Measurements from ENCODE around the gene MAPKAPK3. TPM values are rescaled to one million over a fixed set of nuclear protein-coding genes. Genes with fewer than 3 reads are reported as not detected.
A peak's percentile ranks its signal among the peaks of the same experiment; 100 is the strongest.

Gene MAPKAPK3
- total RNA-seq, 8 experiments from 2014 or later: 7.2 to 40.8 (median 17.8) TPM

DNA sequence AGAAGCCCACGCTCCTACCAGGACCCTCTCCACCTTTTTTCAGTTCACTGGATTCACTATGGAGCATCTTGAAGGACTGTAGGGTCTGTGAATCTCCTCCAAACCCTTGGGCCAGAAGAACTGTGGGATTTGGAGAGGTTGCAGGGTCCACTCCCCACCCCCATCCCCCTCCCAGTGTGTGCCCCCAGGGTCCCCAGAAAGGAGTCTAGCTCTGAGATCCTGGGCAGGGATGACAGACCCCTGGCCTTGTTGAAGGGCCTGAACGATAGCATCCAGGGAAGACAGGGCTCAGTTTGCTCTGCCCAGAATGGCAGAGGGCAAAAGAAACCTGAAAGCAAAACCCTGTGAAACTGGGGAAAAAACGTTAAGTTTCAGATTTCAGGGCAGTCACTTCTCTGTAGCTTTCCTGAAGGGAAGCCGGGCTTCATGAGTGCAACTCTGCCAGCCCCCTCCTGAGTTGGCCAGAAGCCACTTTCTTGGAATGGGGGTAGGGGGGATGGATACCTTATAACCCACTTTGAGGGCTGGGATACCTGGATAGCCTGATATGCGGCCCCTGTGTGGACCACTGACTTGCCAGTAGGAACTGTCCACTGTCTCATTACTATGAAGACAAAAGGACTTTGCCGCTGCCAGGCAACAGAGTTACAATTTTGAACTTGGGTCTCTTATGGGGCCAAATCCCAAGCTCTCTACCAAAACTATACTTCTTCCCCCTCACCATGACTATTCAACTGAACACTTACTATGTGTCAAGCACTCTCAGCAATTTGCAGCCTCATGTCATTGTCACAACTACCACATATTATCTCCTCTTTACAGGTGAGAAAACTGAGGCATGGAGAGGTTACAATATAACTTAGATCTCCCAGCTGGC lies 3.7 kb upstream of the MAPKAPK3 start:
- in situ Hi-C loops (cut with MboI; ENCODE audit: low pct_unique_long_range_greater_than_20kb in 2 of 9, low sequenced_read_pairs in 9 of 9, unreplicated experiment in 9 of 9): loop anchor here in 8 of 9 experiments (5.0 to 25.0 kb wide), 3 partner anchors 41 to 774 kb away; partner anchors contain the start of genes MANF (in 3 of the 8) and RBM15B (in 3 of the 8)
- no peak for ATAC-seq (replicated peaks in 6 of 8)

GRCh38 chr3:50615190-50615589 lies 1.8 kb upstream of the MAPKAPK3 start:
- WGBS, 10 experiments: 0 to 40% (median 0%) methylated on average over 1 of the region's 1 CpG; no CpG with 5 or more reads in 7 of the 10 experiments
- H3K4me3 ChIP-seq: no peak overlapping the region
- in situ Hi-C loops (cut with MboI; ENCODE audit: low pct_unique_long_range_greater_than_20kb in 2 of 9, low sequenced_read_pairs in 9 of 9, unreplicated experiment in 9 of 9): loop anchor here in 8 of 9 experiments (25.0 kb wide), 2 partner anchors 747 to 772 kb away; partner anchors contain the start of genes MANF (in 3 of the 8) and RBM15B (in 3 of the 8)
- H3K27ac ChIP-seq: no peak overlapping the region
- no peak for ATAC-seq (replicated peaks in 6 of 8)
- peaks cover 13 to 15% of the 10 kb centered on the region in 2 donors for H3K4me1 ChIP-seq (replicated peaks in 1 of 2)

More for the DNA sequence above, 3.7 kb upstream of the MAPKAPK3 start:
- WGBS, 10 experiments: 30 to 100% (median 100%) methylated on average over 1 to 2 of the region's 6 CpGs; no CpG with 5 or more reads in 5 of the 10 experiments
- Histone ChIP-seq H3K4me1 (replicated peaks in 1 of 2) (peaks cover 12 to 14% of the 10 kb centered on the region in 2 donors), H3K4me3 (no peak overlapping the region), H3K27ac (no peak overlapping the region)

GRCh38 chr3:50616003-50616769 lies 765 bp upstream of the MAPKAPK3 start:
- Histone ChIP-seq H3K4me3 (peak overlapping the region; percentile 58 to 97 (median 88)), H3K27ac (peak overlapping the region in 1 of 2 donors; percentile 21), H3K4me1 (replicated peaks in 1 of 2) (peaks cover 6 to 8% of the 10 kb centered on the region in 2 donors)
- in situ Hi-C loops (cut with MboI; ENCODE audit: low pct_unique_long_range_greater_than_20kb in 2 of 9, low sequenced_read_pairs in 9 of 9, unreplicated experiment in 9 of 9): loop anchor here in 8 of 9 experiments (25.0 kb wide), 2 partner anchors 746 to 771 kb away; partner anchors contain the start of genes MANF (in 3 of the 8) and RBM15B (in 3 of the 8)
- 0 to 20% (median 1%) methylated on average over 1 to 16 of the region's 24 CpGs; no CpG with 5 or more reads in 2 of the 10 experiments for WGBS, 10 experiments
- peak; percentile 3 to 37 (median 27) for ATAC-seq (replicated peaks in 6 of 8)

GRCh38 chr3:50616770-50617095 lies 218 bp upstream of the MAPKAPK3 start:
- peak; percentile 27 to 78 (median 70) for ATAC-seq (replicated peaks in 6 of 8)
- WGBS, 10 experiments: 0% methylated on average over 1 to 15 of the region's 22 CpGs; no CpG with 5 or more reads in 3 of the 10 experiments
- in situ Hi-C loops (cut with MboI; ENCODE audit: low pct_unique_long_range_greater_than_20kb in 2 of 9, low sequenced_read_pairs in 9 of 9, unreplicated experiment in 9 of 9): loop anchor here in 8 of 9 experiments (25.0 kb wide), 2 partner anchors 746 to 771 kb away; partner anchors contain the start of genes MANF (in 3 of the 8) and RBM15B (in 3 of the 8)
- Histone ChIP-seq H3K4me3 (peak overlapping the region; percentile 58 to 97 (median 88)), H3K4me1 (replicated peaks in 1 of 2) (peaks cover 6 to 8% of the 10 kb centered on the region in 2 donors), H3K27ac (peak overlapping the region in 1 of 2 donors; percentile 21)

GRCh38 chr3:50617911-50618481 lies 1.0 kb downstream of the MAPKAPK3 start:
- ATAC-seq (replicated peaks in 6 of 8): no peak
- peaks cover 6 to 8% of the 10 kb centered on the region in 2 donors for H3K4me1 ChIP-seq (replicated peaks in 1 of 2)
- 0 to 80% (median 27%) methylated on average over 1 to 2 of the region's 6 CpGs; no CpG with 5 or more reads in 4 of the 10 experiments for WGBS, 10 experiments
- in situ Hi-C loops (cut with MboI; ENCODE audit: low pct_unique_long_range_greater_than_20kb in 2 of 9, low sequenced_read_pairs in 9 of 9, unreplicated experiment in 9 of 9): loop anchor here in 8 of 9 experiments (25.0 kb wide), 2 partner anchors 744 to 769 kb away; partner anchors contain the start of genes MANF (in 3 of the 8) and RBM15B (in 3 of the 8)
- H3K27ac ChIP-seq: no peak overlapping the region
- H3K4me3 ChIP-seq: peak overlapping the region; percentile 58 to 97 (median 88)

DNA sequence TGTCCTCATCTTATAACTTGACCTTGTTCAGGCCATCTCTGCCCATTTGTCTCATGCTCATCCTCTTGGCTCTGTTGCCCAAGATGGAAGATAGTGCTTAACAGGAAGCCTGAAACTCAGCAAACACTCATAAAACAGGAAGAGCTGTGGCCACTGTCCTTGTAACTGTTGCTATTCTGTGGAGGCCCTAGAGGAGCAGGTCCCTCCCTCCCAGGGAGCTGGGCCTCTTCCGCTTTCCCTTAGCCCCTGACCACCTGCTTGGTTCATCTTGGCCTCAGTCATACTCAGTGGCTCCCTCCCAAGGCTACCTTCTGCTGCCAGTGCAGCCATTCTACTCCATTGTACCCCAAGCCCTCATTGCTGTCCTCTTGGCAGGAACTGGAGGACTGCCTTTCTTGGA lies 3.5 kb downstream of the MAPKAPK3 start:
- in situ Hi-C loops (cut with MboI; ENCODE audit: low pct_unique_long_range_greater_than_20kb in 2 of 9, low sequenced_read_pairs in 9 of 9, unreplicated experiment in 9 of 9): loop anchor here in 8 of 9 experiments (25.0 kb wide), 2 partner anchors 742 to 767 kb away; partner anchors contain the start of genes MANF (in 3 of the 8) and RBM15B (in 3 of the 8)
- Histone ChIP-seq H3K27ac (no peak overlapping the region), H3K4me1 (replicated peaks in 1 of 2) (peaks cover 6 to 8% of the 10 kb centered on the region in 2 donors), H3K4me3 (no peak overlapping the region)
- ATAC-seq (replicated peaks in 6 of 8): no peak
- WGBS, 10 experiments: 100% methylated on average over 1 of the region's 1 CpG; no CpG with 5 or more reads in 8 of the 10 experiments

- Histone ChIP-seq H3K27ac (no peak overlapping the region), H3K4me3 (no peak overlapping the region), H3K4me1 (replicated peaks in 1 of 2) (peaks cover 6 to 8% of the 10 kb centered on the region in 2 donors)
- in situ Hi-C loops (cut with MboI; ENCODE audit: low pct_unique_long_range_greater_than_20kb in 2 of 9, low sequenced_read_pairs in 9 of 9, unreplicated experiment in 9 of 9): loop anchor here in 8 of 9 experiments (25.0 kb wide), 2 partner anchors 741 to 766 kb away; partner anchors contain the start of genes MANF (in 3 of the 8) and RBM15B (in 3 of the 8)
- WGBS, 10 experiments: 67 to 92% (median 77%) methylated on average over 1 to 3 of the region's 4 CpGs; no CpG with 5 or more reads in 4 of the 10 experiments
- no peak for ATAC-seq (replicated peaks in 6 of 8)
Observed at GRCh38 chr3:50620820-50621219, 3.9 kb downstream of the MAPKAPK3 start.

DNA sequence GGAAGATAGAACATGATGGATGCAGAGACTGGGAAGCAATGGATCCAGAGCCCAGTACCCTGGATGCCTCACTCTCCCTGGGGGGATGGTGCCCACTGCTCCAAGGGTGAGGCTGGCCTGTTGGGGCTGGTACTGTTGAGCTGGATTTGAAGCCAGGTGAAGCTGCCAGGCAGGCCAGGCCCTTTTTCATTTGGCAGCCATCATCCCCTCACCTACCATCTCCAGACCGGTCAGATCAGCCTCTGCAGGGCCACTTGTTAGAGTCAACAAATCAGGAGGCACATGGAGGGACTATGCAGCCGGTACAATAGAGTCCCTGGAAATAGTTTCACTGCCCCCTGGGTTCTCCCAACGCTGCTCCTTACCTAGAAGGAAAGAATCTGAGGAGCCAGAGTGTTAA lies 5.9 kb downstream of the MAPKAPK3 start:
- WGBS, 10 experiments: 43 to 100% (median 76%) methylated on average over 1 to 3 of the region's 3 CpGs; no CpG with 5 or more reads in 3 of the 10 experiments
- peaks cover 5% of the 10 kb centered on the region in 2 donors for H3K4me1 ChIP-seq (replicated peaks in 1 of 2)
- ATAC-seq (replicated peaks in 6 of 8): no peak
- in situ Hi-C loops (cut with MboI; ENCODE audit: low pct_unique_long_range_greater_than_20kb in 2 of 9, low sequenced_read_pairs in 9 of 9, unreplicated experiment in 9 of 9): loop anchor here in 8 of 9 experiments (25.0 kb wide), 2 partner anchors 739 to 764 kb away; partner anchors contain the start of genes MANF (in 3 of the 8) and RBM15B (in 3 of the 8)
- H3K27ac ChIP-seq: no peak overlapping the region
- H3K4me3 ChIP-seq: no peak overlapping the region

GRCh38 chr3:50623840-50624474 lies 7.0 kb downstream of the MAPKAPK3 start:
- ATAC-seq (replicated peaks in 6 of 8): peak in 1 of 8 experiments; percentile 11
- Histone ChIP-seq H3K27ac (no peak overlapping the region), H3K4me1 (replicated peaks in 1 of 2) (peaks cover 0 to 3% of the 10 kb centered on the region in 2 donors), H3K4me3 (no peak overlapping the region)
- WGBS, 10 experiments: 10 to 100% (median 83%) methylated on average over 1 to 4 of the region's 6 CpGs; no CpG with 5 or more reads in 4 of the 10 experiments
- in situ Hi-C loops (cut with MboI; ENCODE audit: low pct_unique_long_range_greater_than_20kb in 2 of 9, low sequenced_read_pairs in 9 of 9, unreplicated experiment in 9 of 9): loop anchor here in 8 of 9 experiments (25.0 kb wide), 2 partner anchors 738 to 763 kb away; partner anchors contain the start of genes MANF (in 3 of the 8) and RBM15B (in 3 of the 8)

- no peak overlapping the region for H3K4me3 ChIP-seq
- H3K4me1 ChIP-seq (replicated peaks in 1 of 2): peaks cover 0 to 3% of the 10 kb centered on the region in 2 donors
- ATAC-seq (replicated peaks in 6 of 8): no peak
- no peak overlapping the region for H3K27ac ChIP-seq
- 57 to 100% (median 83%) methylated on average over 1 of the region's 2 CpGs; no CpG with 5 or more reads in 7 of the 10 experiments for WGBS, 10 experiments
- in situ Hi-C loops (cut with MboI; ENCODE audit: low pct_unique_long_range_greater_than_20kb in 2 of 9, low sequenced_read_pairs in 9 of 9, unreplicated experiment in 9 of 9): loop anchor here in 8 of 9 experiments (25.0 kb wide), 2 partner anchors 738 to 763 kb away; partner anchors contain the start of genes MANF (in 3 of the 8) and RBM15B (in 3 of the 8)
Observed at GRCh38 chr3:50624634-50625033, 7.7 kb downstream of the MAPKAPK3 start.

All from motor neuron (in vitro differentiated cells).